ENCODE measurements around the gene ERN1. TPM values are rescaled to one million over a fixed set of nuclear protein-coding genes. Genes with fewer than 3 reads are reported as not detected.

ERN1 gene
- polyA plus RNA-seq, 4 donors = 2.2 to 11.3 (median 6.5) TPM

- Histone ChIP-seq H3K9me3 (ENCODE audit: control insufficient read depth in 2 of 2, insufficient read depth in 1 of 2, low read depth in 1 of 2, low read length in 1 of 2) (no peaks in the 10 kb centered on the region), H3K27ac (ENCODE audit: low read depth in 1 of 3, low read length in 2 of 3) (peak overlapping the region in 1 of 3 donors; percentile 13), H3K27me3 (ENCODE audit: control insufficient read depth in 3 of 3, insufficient read depth in 3 of 3, low read length in 3 of 3) (no peaks in the 10 kb centered on the region), H3K4me3 (ENCODE audit: low read depth in 1 of 3, low read length in 3 of 3) (no peak overlapping the region), H3K36me3 (ENCODE audit: control insufficient read depth in 3 of 3, insufficient read depth in 2 of 3, low read depth in 1 of 3, low read length in 3 of 3) (peaks cover 17 to 69% (median 22%) of the 10 kb centered on the region in 3 donors), H3K4me1 (ENCODE audit: control insufficient read depth in 3 of 3, insufficient read depth in 2 of 3, low read depth in 1 of 3, low read length in 2 of 3) (peaks cover 2 to 10% (median 3%) of the 10 kb centered on the region in 3 donors)
- no peak for FAIRE-seq
- 88 to 90% (median 90%) methylated on average over 12 of the region's 12 CpGs for WGBS, 3 donors
- no peak for DNase-seq
Measured at GRCh38 chr17:64042700-64043485, 87.1 kb downstream of the ERN1 start.

DNA sequence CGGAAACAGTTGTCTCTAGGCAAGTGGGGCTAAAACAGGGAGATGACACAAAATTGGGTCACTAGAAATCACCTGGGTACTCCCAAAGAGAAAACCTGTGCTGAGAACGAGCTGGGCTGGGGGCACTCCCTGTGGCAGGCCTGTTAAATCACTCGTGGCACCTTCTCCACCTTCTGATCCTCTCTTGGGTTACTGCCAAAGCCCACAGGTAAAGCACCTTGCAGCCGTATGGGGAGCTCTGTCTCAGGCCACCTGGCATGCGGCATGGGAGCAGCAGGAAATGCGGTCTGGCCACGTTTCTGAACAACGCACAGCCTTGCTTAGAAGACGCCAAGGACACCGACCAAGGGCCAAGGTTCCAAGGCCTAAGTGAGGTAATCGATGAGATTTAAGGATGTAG lies 88.0 kb downstream of the ERN1 start:
- peak overlapping the region in 1 of 3 donors; percentile 36 for H3K27ac ChIP-seq (ENCODE audit: low read depth in 1 of 3, low read length in 2 of 3)
- DNase-seq = peak in 1 of 2 donors; percentile 56
- no peak for FAIRE-seq
- 20 to 51% (median 29%) methylated on average over 11 of the region's 11 CpGs for WGBS, 3 donors
- H3K27me3 ChIP-seq (ENCODE audit: control insufficient read depth in 3 of 3, insufficient read depth in 3 of 3, low read length in 3 of 3) = no peaks in the 10 kb centered on the region
- H3K4me1 ChIP-seq (ENCODE audit: control insufficient read depth in 3 of 3, insufficient read depth in 2 of 3, low read depth in 1 of 3, low read length in 2 of 3) = peaks cover 2 to 10% (median 3%) of the 10 kb centered on the region in 3 donors
- H3K4me3 ChIP-seq (ENCODE audit: low read depth in 1 of 3, low read length in 3 of 3) = no peak overlapping the region
- H3K36me3 ChIP-seq (ENCODE audit: control insufficient read depth in 3 of 3, insufficient read depth in 2 of 3, low read depth in 1 of 3, low read length in 3 of 3) = peaks cover 14 to 67% (median 20%) of the 10 kb centered on the region in 3 donors
- H3K9me3 ChIP-seq (ENCODE audit: control insufficient read depth in 2 of 2, insufficient read depth in 1 of 2, low read depth in 1 of 2, low read length in 1 of 2) = no peaks in the 10 kb centered on the region

GRCh38 chr17:64040206-64040605 lies 89.7 kb downstream of the ERN1 start:
- H3K9me3 ChIP-seq (ENCODE audit: control insufficient read depth in 2 of 2, insufficient read depth in 1 of 2, low read depth in 1 of 2, low read length in 1 of 2) = no peaks in the 10 kb centered on the region
- H3K27me3 ChIP-seq (ENCODE audit: control insufficient read depth in 3 of 3, insufficient read depth in 3 of 3, low read length in 3 of 3) = no peaks in the 10 kb centered on the region
- no peak overlapping the region for H3K4me3 ChIP-seq (ENCODE audit: low read depth in 1 of 3, low read length in 3 of 3)
- WGBS, 3 donors = 26 to 58% (median 38%) methylated on average over 6 of the region's 6 CpGs
- H3K27ac ChIP-seq (ENCODE audit: low read depth in 1 of 3, low read length in 2 of 3) = peak overlapping the region in 2 of 3 donors; percentile 17 to 66
- H3K4me1 ChIP-seq (ENCODE audit: control insufficient read depth in 3 of 3, insufficient read depth in 2 of 3, low read depth in 1 of 3, low read length in 2 of 3) = peaks cover 2 to 10% (median 3%) of the 10 kb centered on the region in 3 donors
- peak; percentile 62 to 95 for DNase-seq
- no peak for FAIRE-seq
- peaks cover 7 to 50% (median 13%) of the 10 kb centered on the region in 3 donors for H3K36me3 ChIP-seq (ENCODE audit: control insufficient read depth in 3 of 3, insufficient read depth in 2 of 3, low read depth in 1 of 3, low read length in 3 of 3)

GRCh38 chr17:64039106-64039400 lies 90.9 kb downstream of the ERN1 start:
- Histone ChIP-seq H3K27me3 (ENCODE audit: control insufficient read depth in 3 of 3, insufficient read depth in 3 of 3, low read length in 3 of 3) (no peaks in the 10 kb centered on the region), H3K4me3 (ENCODE audit: low read depth in 1 of 3, low read length in 3 of 3) (no peak overlapping the region), H3K4me1 (ENCODE audit: control insufficient read depth in 3 of 3, insufficient read depth in 2 of 3, low read depth in 1 of 3, low read length in 2 of 3) (peaks cover 2 to 10% (median 3%) of the 10 kb centered on the region in 3 donors), H3K27ac (ENCODE audit: low read depth in 1 of 3, low read length in 2 of 3) (no peak overlapping the region), H3K9me3 (ENCODE audit: control insufficient read depth in 2 of 2, insufficient read depth in 1 of 2, low read depth in 1 of 2, low read length in 1 of 2) (no peaks in the 10 kb centered on the region), H3K36me3 (ENCODE audit: control insufficient read depth in 3 of 3, insufficient read depth in 2 of 3, low read depth in 1 of 3, low read length in 3 of 3) (peaks cover 4 to 40% (median 9%) of the 10 kb centered on the region in 3 donors)
- WGBS, 3 donors = 94 to 98% (median 96%) methylated on average over 3 of the region's 3 CpGs
- FAIRE-seq (no peak), DNase-seq (no peak)

DNA sequence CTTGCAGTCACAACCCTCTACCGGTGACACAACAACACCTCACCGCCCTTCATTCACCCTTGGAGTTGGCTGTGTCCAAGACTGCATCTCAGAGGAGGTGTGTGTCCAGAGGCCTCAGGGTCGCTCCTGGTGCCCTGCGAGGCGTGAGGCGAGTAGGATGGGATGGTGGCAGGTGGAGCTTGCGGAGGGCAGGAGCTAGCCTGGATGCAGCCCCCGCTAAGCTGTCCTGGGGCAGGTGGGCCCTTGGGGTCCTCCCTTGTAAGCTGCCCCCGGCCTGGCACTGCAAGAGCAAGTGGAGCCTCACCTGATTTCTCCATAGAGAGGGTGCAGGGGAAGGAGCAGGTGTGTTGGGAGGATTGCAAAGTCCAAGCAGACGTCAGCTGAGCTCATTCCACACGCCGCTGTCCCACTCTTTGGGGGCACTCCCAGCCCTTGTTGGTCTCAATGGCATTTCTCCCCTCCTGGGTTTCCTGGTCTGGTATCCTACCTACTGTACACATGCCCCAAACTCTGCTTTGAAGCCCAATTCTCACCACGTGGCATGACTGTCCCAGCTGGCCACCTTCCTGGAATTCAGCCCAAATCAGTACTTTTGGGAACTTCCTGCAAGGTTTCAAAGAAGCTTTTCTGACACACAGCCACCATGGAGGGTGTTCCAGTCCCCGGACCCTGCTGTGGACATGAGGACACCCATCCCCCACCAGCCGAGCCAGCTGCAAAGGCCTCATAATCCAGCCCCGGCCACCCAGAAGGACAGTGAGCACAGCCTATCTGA lies 91.4 kb downstream of the ERN1 start:
- WGBS, 3 donors = 65 to 80% (median 77%) methylated on average over 15 to 16 of the region's 16 CpGs
- DNase-seq (peak in 1 of 2 donors; percentile 32), FAIRE-seq (no peak)
- Histone ChIP-seq H3K36me3 (ENCODE audit: control insufficient read depth in 3 of 3, insufficient read depth in 2 of 3, low read depth in 1 of 3, low read length in 3 of 3) (peaks cover 0 to 34% (median 6%) of the 10 kb centered on the region in 3 donors), H3K4me1 (ENCODE audit: control insufficient read depth in 3 of 3, insufficient read depth in 2 of 3, low read depth in 1 of 3, low read length in 2 of 3) (peaks cover 2 to 10% (median 3%) of the 10 kb centered on the region in 3 donors), H3K9me3 (ENCODE audit: control insufficient read depth in 2 of 2, insufficient read depth in 1 of 2, low read depth in 1 of 2, low read length in 1 of 2) (no peaks in the 10 kb centered on the region), H3K27me3 (ENCODE audit: control insufficient read depth in 3 of 3, insufficient read depth in 3 of 3, low read length in 3 of 3) (no peaks in the 10 kb centered on the region), H3K27ac (ENCODE audit: low read depth in 1 of 3, low read length in 2 of 3) (no peak overlapping the region), H3K4me3 (ENCODE audit: low read depth in 1 of 3, low read length in 3 of 3) (no peak overlapping the region)

DNA sequence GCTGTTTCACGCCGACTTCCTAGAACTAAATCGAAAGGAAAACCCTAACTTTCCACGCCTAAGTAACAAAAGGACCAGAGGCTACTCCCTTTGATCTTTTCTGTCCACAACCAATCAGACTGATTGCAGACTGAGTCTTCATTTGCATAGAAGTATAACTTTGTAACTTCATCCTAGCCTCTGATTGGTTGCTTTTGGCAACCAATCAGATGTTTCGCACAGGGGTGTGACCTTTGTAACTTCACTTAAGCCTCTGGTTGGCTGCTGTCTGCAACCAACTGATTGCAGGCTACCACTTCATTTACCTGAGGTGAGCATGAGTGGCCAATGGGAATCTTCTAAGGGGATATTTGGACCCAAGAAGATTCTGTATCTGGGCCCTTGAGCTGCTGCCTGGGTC lies 92.1 kb downstream of the ERN1 start:
- FAIRE-seq = no peak
- Histone ChIP-seq H3K9me3 (ENCODE audit: control insufficient read depth in 2 of 2, insufficient read depth in 1 of 2, low read depth in 1 of 2, low read length in 1 of 2) (no peaks in the 10 kb centered on the region), H3K36me3 (ENCODE audit: control insufficient read depth in 3 of 3, insufficient read depth in 2 of 3, low read depth in 1 of 3, low read length in 3 of 3) (peaks cover 0 to 27% (median 1%) of the 10 kb centered on the region in 3 donors), H3K27ac (ENCODE audit: low read depth in 1 of 3, low read length in 2 of 3) (no peak overlapping the region), H3K4me3 (ENCODE audit: low read depth in 1 of 3, low read length in 3 of 3) (no peak overlapping the region), H3K27me3 (ENCODE audit: control insufficient read depth in 3 of 3, insufficient read depth in 3 of 3, low read length in 3 of 3) (no peaks in the 10 kb centered on the region), H3K4me1 (ENCODE audit: control insufficient read depth in 3 of 3, insufficient read depth in 2 of 3, low read depth in 1 of 3, low read length in 2 of 3) (peaks cover 0 to 10% (median 3%) of the 10 kb centered on the region in 3 donors)
- WGBS, 3 donors = 85 to 92% (median 91%) methylated on average over 5 of the region's 5 CpGs
- peak in 1 of 2 donors; percentile 50 for DNase-seq

DNA sequence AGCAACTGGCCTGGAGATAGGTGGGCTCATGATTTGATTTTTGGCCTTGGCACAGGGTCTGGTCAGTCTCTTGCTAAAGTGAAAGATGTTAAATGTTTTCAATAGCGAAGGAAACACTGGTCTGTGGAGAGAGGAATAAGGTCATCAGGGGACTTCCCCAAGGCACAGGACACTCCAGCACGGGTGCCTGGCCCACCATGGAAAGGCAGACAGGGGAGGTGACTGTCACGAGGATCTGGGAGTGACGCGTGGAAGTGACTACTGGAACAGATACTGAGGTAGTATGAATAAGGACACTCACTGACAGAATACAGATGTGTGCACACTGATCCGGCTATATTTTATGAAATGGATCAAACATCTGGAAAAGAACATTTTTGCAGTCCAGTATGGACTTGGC lies 92.8 kb downstream of the ERN1 start:
- DNase-seq (no peak), FAIRE-seq (no peak)

GRCh38 chr17:64036198-64036922 lies 93.6 kb downstream of the ERN1 start:
- FAIRE-seq = no peak
- no peak overlapping the region for H3K27ac ChIP-seq (ENCODE audit: low read depth in 1 of 3, low read length in 2 of 3)
- H3K36me3 ChIP-seq (ENCODE audit: control insufficient read depth in 3 of 3, insufficient read depth in 2 of 3, low read depth in 1 of 3, low read length in 3 of 3) = peaks cover 0 to 20% (median 0%) of the 10 kb centered on the region in 3 donors
- no peaks in the 10 kb centered on the region for H3K27me3 ChIP-seq (ENCODE audit: control insufficient read depth in 3 of 3, insufficient read depth in 3 of 3, low read length in 3 of 3)
- no peak for DNase-seq
- 86 to 90% (median 89%) methylated on average over 14 of the region's 14 CpGs for WGBS, 3 donors
- no peaks in the 10 kb centered on the region for H3K9me3 ChIP-seq (ENCODE audit: control insufficient read depth in 2 of 2, insufficient read depth in 1 of 2, low read depth in 1 of 2, low read length in 1 of 2)
- peaks cover 0 to 10% (median 3%) of the 10 kb centered on the region in 3 donors for H3K4me1 ChIP-seq (ENCODE audit: control insufficient read depth in 3 of 3, insufficient read depth in 2 of 3, low read depth in 1 of 3, low read length in 2 of 3)
- H3K4me3 ChIP-seq (ENCODE audit: low read depth in 1 of 3, low read length in 3 of 3) = no peak overlapping the region

More for the DNA sequence above, 92.8 kb downstream of the ERN1 start:
- Histone ChIP-seq H3K4me1 (ENCODE audit: control insufficient read depth in 3 of 3, insufficient read depth in 2 of 3, low read depth in 1 of 3, low read length in 2 of 3) (peaks cover 0 to 10% (median 3%) of the 10 kb centered on the region in 3 donors), H3K4me3 (ENCODE audit: low read depth in 1 of 3, low read length in 3 of 3) (no peak overlapping the region), H3K27me3 (ENCODE audit: control insufficient read depth in 3 of 3, insufficient read depth in 3 of 3, low read length in 3 of 3) (no peaks in the 10 kb centered on the region), H3K9me3 (ENCODE audit: control insufficient read depth in 2 of 2, insufficient read depth in 1 of 2, low read depth in 1 of 2, low read length in 1 of 2) (no peaks in the 10 kb centered on the region), H3K27ac (ENCODE audit: low read depth in 1 of 3, low read length in 2 of 3) (no peak overlapping the region), H3K36me3 (ENCODE audit: control insufficient read depth in 3 of 3, insufficient read depth in 2 of 3, low read depth in 1 of 3, low read length in 3 of 3) (peaks cover 0 to 26% (median 0%) of the 10 kb centered on the region in 3 donors)
- 82 to 91% (median 90%) methylated on average over 6 of the region's 6 CpGs for WGBS, 3 donors
